Endothelial cell (in vitro differentiated cells): ENCODE data around the gene FCHSD2. TPM values are rescaled to one million over a fixed set of nuclear protein-coding genes. Genes with fewer than 3 reads are reported as not detected.

Experiments
- DNase-seq: peaks from one replicate; pipeline ENCODE4 v3.0.0; 2021; ENCODE audit warnings: low spot score
- H3K27ac Mint-ChIP-seq: one replicate; pipeline ENCODE4 v1.8.0; 2021; ENCODE audit warnings: mixed read lengths, inconsistent platforms; ENCODE audit not compliant: unreplicated experiment
- H3K27me3 Mint-ChIP-seq: one replicate; pipeline ENCODE4 v1.8.0; 2021; ENCODE audit warnings: mild to moderate bottlenecking, moderate library complexity, mixed read lengths, inconsistent platforms; ENCODE audit not compliant: unreplicated experiment
- H3K36me3 Mint-ChIP-seq: one replicate; pipeline ENCODE4 v1.8.0; 2021; ENCODE audit warnings: mild to moderate bottlenecking, low read depth, mixed read lengths, inconsistent platforms; ENCODE audit not compliant: unreplicated experiment
- H3K4me1 Mint-ChIP-seq: one replicate; pipeline ENCODE4 v1.8.0; 2021; ENCODE audit warnings: mild to moderate bottlenecking, mixed read lengths, inconsistent platforms; ENCODE audit not compliant: unreplicated experiment
- H3K4me3 Mint-ChIP-seq: one replicate; pipeline ENCODE4 v1.8.0; 2021; ENCODE audit warnings: mild to moderate bottlenecking, mixed read lengths, inconsistent platforms; ENCODE audit not compliant: unreplicated experiment
- H3K9me3 Mint-ChIP-seq: one replicate; pipeline ENCODE4 v1.8.0; 2021; ENCODE audit warnings: mixed read lengths, inconsistent platforms; ENCODE audit not compliant: unreplicated experiment
- total RNA-seq: library from RNA; stranded (reverse); fragmentation: NEBNext Ultra II Directional; extraction: Animal tissue kit (Norgen Biotek cat#: 25700); gene quantifications from one replicate; pipeline ENCODE4 v1.2.1, GENCODE V29; 2021; ENCODE audit not compliant: unreplicated experiment
- TF ChIP-seq, protein P1 (sequence below): fragments of 200-600 bp; sonication (generic); IDR thresholded peaks from one replicate; pipeline ENCODE4 v1.5.0; 2021; ENCODE audit warnings: antibody characterized with exemption; ENCODE audit not compliant: unreplicated experiment

Gene FCHSD2
- total RNA-seq, 1 donor from 2014 or later: 45.3 TPM

DNA sequence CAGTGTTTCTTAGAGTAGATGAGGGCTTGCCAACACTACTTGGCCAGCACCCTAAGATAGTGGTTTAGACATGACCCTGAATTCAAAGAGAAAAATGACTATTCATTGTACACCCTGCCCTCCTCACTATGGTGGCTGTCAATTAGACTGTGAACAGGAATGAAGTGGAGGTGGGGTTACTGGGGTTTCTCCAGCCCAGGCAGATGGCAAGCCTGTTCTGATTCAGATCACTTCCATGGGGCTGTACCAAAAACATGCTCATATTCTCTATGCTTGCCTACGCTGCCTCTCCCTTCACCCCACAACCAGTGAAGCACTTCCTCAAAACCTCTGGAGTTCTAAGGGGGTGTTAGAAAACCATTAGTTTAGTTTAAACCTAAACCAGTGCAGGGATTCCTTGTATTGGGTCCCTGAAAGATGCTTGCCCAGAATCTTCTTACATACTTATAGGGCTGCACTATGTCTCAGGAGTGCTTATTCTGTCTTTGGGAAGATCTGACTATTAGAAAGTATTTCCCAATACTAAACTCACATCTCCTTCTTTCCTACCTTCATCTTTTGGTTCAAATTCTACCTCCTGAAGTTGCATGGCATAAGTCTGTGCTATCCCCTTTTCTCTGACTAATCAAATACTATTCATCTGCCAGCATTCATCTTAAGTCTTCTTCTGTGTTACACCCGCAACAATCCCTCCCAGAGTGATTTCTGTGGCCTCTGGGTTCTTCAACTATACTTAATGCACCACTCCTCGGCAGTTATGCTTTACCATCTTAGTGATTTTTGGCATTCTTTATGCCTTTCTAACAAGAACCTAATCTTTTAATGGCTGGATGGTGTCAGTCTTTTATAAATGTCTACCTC is 256.1 kb downstream of the FCHSD2 start:
- Mint-ChIP-seq H3K27me3 (peaks cover 2% of the 10 kb centered on the region), H3K27ac (no peak overlapping the region), H3K9me3 (no peaks in the 10 kb centered on the region), H3K4me3 (no peak overlapping the region), H3K4me1 (no peaks in the 10 kb centered on the region), H3K36me3 (peaks cover 21% of the 10 kb centered on the region)
- TF ChIP-seq, protein P1, sequence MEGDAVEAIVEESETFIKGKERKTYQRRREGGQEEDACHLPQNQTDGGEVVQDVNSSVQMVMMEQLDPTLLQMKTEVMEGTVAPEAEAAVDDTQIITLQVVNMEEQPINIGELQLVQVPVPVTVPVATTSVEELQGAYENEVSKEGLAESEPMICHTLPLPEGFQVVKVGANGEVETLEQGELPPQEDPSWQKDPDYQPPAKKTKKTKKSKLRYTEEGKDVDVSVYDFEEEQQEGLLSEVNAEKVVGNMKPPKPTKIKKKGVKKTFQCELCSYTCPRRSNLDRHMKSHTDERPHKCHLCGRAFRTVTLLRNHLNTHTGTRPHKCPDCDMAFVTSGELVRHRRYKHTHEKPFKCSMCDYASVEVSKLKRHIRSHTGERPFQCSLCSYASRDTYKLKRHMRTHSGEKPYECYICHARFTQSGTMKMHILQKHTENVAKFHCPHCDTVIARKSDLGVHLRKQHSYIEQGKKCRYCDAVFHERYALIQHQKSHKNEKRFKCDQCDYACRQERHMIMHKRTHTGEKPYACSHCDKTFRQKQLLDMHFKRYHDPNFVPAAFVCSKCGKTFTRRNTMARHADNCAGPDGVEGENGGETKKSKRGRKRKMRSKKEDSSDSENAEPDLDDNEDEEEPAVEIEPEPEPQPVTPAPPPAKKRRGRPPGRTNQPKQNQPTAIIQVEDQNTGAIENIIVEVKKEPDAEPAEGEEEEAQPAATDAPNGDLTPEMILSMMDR: no peak
- no peak for DNase-seq

DNA sequence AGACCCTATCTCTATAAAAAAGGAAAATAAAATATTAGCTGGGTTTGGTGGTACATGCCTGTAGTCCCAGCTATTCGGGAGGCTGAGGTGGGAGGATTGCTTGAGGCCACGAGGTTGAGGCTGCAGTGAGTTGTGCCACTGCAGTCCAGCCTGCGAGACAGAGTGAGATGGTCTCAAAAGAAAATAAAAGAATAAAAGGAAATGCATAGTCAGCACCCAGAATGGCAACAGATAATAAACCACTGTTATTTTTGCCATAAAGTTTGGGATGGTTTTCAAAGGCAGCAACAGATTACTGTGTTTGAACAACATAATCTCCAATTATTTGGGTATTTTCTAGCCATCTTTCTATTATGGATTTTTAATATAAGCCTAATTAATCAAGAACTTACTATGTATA is 266.0 kb downstream of the FCHSD2 start:
- H3K4me1 Mint-ChIP-seq: no peaks in the 10 kb centered on the region
- peaks cover 4% of the 10 kb centered on the region for H3K36me3 Mint-ChIP-seq
- H3K4me3 Mint-ChIP-seq: no peak overlapping the region
- DNase-seq: no peak
- peaks cover 2% of the 10 kb centered on the region for H3K27me3 Mint-ChIP-seq
- H3K9me3 Mint-ChIP-seq: no peaks in the 10 kb centered on the region
- TF ChIP-seq, protein P1: no peak
- no peak overlapping the region for H3K27ac Mint-ChIP-seq

DNA sequence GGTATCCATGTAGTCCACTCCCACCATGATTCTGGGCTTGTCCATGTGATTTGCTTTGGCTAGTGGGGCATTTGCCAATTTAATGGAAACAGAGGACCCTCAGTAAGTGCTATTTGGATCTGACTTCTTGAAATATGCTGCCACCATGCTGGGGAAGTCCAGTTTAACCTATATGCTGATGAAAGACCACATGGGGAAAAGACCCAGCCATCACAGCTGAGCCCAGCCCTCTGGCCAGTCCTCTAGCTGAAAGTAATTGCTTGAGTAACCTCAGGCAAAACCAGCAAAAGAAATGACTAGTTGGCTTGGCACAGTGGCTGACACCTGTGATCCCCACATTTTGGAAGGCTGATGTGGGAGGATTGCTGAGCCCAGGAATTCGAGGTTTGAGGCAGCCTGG is 266.4 kb downstream of the FCHSD2 start:
- TF ChIP-seq, protein P1: no peak
- Mint-ChIP-seq H3K36me3 (peaks cover under 1% of the 10 kb centered on the region), H3K4me1 (no peaks in the 10 kb centered on the region), H3K9me3 (no peaks in the 10 kb centered on the region), H3K27ac (no peak overlapping the region), H3K4me3 (no peak overlapping the region), H3K27me3 (peaks cover 2% of the 10 kb centered on the region)
- DNase-seq: no peak

DNA sequence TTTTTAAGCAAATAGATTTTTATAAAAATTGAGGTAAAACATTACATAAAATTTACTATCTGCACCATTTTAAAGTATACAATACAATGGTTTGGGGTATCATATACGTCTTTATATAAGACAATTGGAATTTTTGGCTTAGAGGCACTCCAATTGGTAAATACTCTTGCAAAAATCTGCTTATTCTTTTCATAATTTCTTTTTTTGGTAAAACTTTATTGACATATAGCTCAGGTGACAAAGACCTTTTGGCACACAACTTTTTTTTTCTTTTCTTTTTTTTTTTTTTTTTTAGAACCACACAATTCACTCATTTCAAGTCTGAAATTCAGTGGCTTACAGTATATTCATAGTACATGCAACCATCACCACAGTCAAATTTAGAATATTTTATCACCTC is 270.1 kb downstream of the FCHSD2 start:
- Mint-ChIP-seq H3K27ac (no peak overlapping the region), H3K4me3 (no peak overlapping the region), H3K27me3 (peaks cover 2% of the 10 kb centered on the region), H3K36me3 (peaks cover 11% of the 10 kb centered on the region), H3K4me1 (peaks cover 7% of the 10 kb centered on the region), H3K9me3 (no peaks in the 10 kb centered on the region)
- no peak for DNase-seq
- TF ChIP-seq, protein P1: no peak

DNA sequence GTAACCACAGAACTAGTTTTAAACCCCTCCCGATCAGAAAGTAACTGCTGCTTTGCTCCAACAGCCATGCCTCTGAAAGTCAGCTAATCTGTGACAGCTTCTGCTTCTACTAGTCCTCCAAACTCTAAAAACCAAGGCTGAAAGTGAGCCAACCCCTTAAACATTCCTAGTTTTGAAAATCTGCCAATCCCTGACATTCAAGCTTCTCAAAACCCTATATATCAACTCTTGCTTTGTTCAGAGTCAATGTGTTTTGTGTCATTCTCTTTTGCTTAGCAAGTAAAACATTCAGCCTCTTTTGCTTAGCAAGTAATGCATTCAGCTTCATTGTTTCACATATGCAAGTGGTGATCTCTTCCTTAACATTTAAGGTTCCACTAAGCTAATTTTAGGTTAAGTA is 271.0 kb downstream of the FCHSD2 start:
- Mint-ChIP-seq H3K27ac (no peak overlapping the region), H3K36me3 (peaks cover 11% of the 10 kb centered on the region), H3K9me3 (no peaks in the 10 kb centered on the region), H3K4me1 (peaks cover 7% of the 10 kb centered on the region), H3K4me3 (no peak overlapping the region), H3K27me3 (peaks cover 1% of the 10 kb centered on the region)
- TF ChIP-seq, protein P1: no peak
- no peak for DNase-seq
